GM12878 (cell line): ENCODE results near the gene HDAC7. TPM values are rescaled to one million over a fixed set of nuclear protein-coding genes. Genes with fewer than 3 reads are reported as not detected.

Source experiments
- CREB1 ChIP-seq: IDR thresholded peaks from 2 replicates; pipeline ENCODE4 v1.6.1; 2012; ENCODE audit warnings: low read depth, mild to moderate bottlenecking, inconsistent platforms
- EP300 ChIP-seq, 2 experiments: fragments of 150-350 bp in 1 of 2; IDR thresholded peaks; 2 replicates each; pipeline ENCODE4 v1.6.1; 2011 to 2012; ENCODE audit warnings: low read depth in 2 of 2, low read length in 2 of 2, borderline replicate concordance in 1 of 2, improper control_type of control experiment in 1 of 2, inconsistent platforms in 1 of 2; ENCODE audit not compliant: control insufficient read depth in 1 of 2
- IKZF1 ChIP-seq: fragments of 450-650 bp; conservative IDR thresholded peaks from 2 replicates; pipeline ENCODE4 v1.6.1; 2017; ENCODE audit warnings: antibody characterized with exemption, mild to moderate bottlenecking
- IKZF2 ChIP-seq, 2 experiments: fragments of 450-650 bp; IDR thresholded peaks; 2 replicates each; pipeline ENCODE4 v1.6.1; 2017; ENCODE audit warnings: mild to moderate bottlenecking in 2 of 2, moderate library complexity in 2 of 2
- MLLT1 ChIP-seq: fragments of 450-650 bp; IDR thresholded peaks from 2 replicates; pipeline ENCODE4 v1.6.1; 2016; ENCODE audit warnings: mild to moderate bottlenecking
- SMAD1 ChIP-seq: fragments of 450-650 bp; IDR thresholded peaks from 2 replicates; pipeline ENCODE4 v1.6.1; 2018; ENCODE audit warnings: mild to moderate bottlenecking, low read depth; ENCODE audit not compliant: partially characterized antibody
- SPI1 ChIP-seq: IDR thresholded peaks from 2 replicates; pipeline ENCODE4 v1.6.1; 2011; ENCODE audit warnings: low read depth, mild to moderate bottlenecking, low read length, moderate library complexity, borderline replicate concordance; ENCODE audit not compliant: insufficient read depth
- TCF3 ChIP-seq: IDR thresholded peaks from 2 replicates; pipeline ENCODE4 v1.6.1; 2012; ENCODE audit warnings: low read depth, mild to moderate bottlenecking, low read length, borderline replicate concordance; ENCODE audit not compliant: insufficient read depth
- ZNF384 ChIP-seq: IDR thresholded peaks from 2 replicates; pipeline ENCODE4 v1.6.1; 2012; ENCODE audit warnings: low read depth, mild to moderate bottlenecking, low read length, improper control_type of control experiment, borderline replicate concordance
- polyA plus RNA-seq, 11 experiments: library from polyadenylated mRNA; depleted of rRNA in 4 of 11; unstranded in 6 of 11; stranded (reverse) in 5 of 11; fragments of >200 nt; fragmentation: Nextera tagmentation in 4 of 11; fragmentation: Illumina TruSeq in 1 of 11; extraction: Ambion mirVana in 4 of 11; extraction: Trizol in 1 of 11; gene quantifications; 1 replicate in 1 of 11; 2 replicates in 10 of 11; pipeline versions ENCODE4 v1.2.1 to v1.2.3, GENCODE V29; 2011 to 2016; ENCODE audit warnings: inconsistent platforms in 2 of 11, missing spikeins in 2 of 11, low read depth in 1 of 11
- total RNA-seq, 4 experiments: library from RNA; depleted of rRNA in 3 of 4; stranded (reverse); fragments of >200 nt in 3 of 4; fragmentation: Illumina TruSeq in 1 of 4; extraction: Trizol in 1 of 4; gene quantifications; 2 replicates each; pipeline versions ENCODE4 v1.2.1 to v1.2.3, GENCODE V29; 2013 to 2021
- TF ChIP-seq, protein P1 (sequence below): fragments of 450-650 bp; IDR thresholded peaks from 2 replicates; pipeline ENCODE4 v1.6.1; 2016; ENCODE audit warnings: mild to moderate bottlenecking, moderate library complexity, borderline replicate concordance
- TF ChIP-seq, protein P2 (sequence below): fragments of 450-650 bp; IDR thresholded peaks from 2 replicates; pipeline ENCODE4 v1.6.1; 2016; ENCODE audit warnings: mild to moderate bottlenecking

The HDAC7 gene
- total and polyA plus RNA-seq, 10 of the 15 experiments (the other 5 are each of a cell fraction or from before 2014, with no cell fraction given): 0.47 to 18.3 (median 5.4) TPM

DNA sequence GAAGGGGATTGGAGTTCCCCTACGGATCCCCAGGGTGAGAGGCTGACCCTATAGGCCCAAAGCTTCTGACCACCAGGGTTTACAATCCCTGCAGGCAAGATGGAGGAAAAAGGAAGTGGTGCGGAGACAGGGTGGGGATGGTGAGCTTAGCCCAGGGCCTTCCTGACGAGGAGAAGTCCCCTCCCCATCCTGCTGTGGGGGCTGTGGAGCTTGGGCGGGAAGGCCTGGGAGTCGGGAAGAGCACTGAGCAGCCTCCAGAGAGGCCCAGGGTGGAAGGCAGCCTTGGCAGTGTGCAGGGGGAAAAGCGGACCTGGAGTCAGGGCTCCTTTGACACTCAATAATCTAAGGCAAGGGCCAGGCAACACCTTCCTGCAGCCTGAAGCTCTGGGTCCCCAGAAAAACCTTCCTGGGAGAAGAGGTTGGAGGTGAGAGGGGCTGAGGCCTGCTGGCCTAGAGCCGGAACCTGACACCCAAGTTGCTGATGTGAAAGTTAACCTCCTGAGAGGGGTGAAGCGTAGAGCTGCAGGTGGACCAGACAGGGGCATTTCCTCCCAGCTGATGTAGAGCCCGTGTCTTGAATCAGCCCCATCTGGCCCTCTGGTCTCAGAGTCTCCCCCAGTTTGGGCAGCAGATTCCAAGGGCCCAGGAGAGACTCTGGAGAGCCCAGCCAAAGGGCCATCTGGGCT, 6.0 kb downstream of the HDAC7 start (continued):
- 0 out of 2 replicates have a peak, but pooled peaks have one; percentile 9 for TF ChIP-seq CREB1
- 0 out of 4 replicates have a peak, but pooled peaks of 1 of the 2 experiments have one; percentile 41 for TF ChIP-seq IKZF2 (IDR thresholded peaks at IDR 0.05)
- peak; percentile 78 for TF ChIP-seq SPI1
- TF ChIP-seq IKZF1: peak; percentile 31; the same call in 1 of the 2 replicates
- TF ChIP-seq EP300 (IDR thresholded peaks at IDR 0.05; ENCODE audit: borderline replicate concordance in 1 of 2, control insufficient read depth in 1 of 2, low read depth in 2 of 2, low read length in 2 of 2): no peak
- TF ChIP-seq MLLT1: no peak
- no peak for TF ChIP-seq SMAD1
- TF ChIP-seq, protein P1, sequence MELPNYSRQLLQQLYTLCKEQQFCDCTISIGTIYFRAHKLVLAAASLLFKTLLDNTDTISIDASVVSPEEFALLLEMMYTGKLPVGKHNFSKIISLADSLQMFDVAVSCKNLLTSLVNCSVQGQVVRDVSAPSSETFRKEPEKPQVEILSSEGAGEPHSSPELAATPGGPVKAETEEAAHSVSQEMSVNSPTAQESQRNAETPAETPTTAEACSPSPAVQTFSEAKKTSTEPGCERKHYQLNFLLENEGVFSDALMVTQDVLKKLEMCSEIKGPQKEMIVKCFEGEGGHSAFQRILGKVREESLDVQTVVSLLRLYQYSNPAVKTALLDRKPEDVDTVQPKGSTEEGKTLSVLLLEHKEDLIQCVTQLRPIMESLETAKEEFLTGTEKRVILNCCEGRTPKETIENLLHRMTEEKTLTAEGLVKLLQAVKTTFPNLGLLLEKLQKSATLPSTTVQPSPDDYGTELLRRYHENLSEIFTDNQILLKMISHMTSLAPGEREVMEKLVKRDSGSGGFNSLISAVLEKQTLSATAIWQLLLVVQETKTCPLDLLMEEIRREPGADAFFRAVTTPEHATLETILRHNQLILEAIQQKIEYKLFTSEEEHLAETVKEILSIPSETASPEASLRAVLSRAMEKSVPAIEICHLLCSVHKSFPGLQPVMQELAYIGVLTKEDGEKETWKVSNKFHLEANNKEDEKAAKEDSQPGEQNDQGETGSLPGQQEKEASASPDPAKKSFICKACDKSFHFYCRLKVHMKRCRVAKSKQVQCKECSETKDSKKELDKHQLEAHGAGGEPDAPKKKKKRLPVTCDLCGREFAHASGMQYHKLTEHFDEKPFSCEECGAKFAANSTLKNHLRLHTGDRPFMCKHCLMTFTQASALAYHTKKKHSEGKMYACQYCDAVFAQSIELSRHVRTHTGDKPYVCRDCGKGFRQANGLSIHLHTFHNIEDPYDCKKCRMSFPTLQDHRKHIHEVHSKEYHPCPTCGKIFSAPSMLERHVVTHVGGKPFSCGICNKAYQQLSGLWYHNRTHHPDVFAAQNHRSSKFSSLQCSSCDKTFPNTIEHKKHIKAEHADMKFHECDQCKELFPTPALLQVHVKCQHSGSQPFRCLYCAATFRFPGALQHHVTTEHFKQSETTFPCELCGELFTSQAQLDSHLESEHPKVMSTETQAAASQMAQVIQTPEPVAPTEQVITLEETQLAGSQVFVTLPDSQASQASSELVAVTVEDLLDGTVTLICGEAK: 0 out of 2 replicates have a peak, but pooled peaks have one; percentile 38
- TF ChIP-seq TCF3: 0 out of 2 replicates have a peak, but pooled peaks have one; percentile 52
- TF ChIP-seq ZNF384: no peak
- TF ChIP-seq, protein P2, sequence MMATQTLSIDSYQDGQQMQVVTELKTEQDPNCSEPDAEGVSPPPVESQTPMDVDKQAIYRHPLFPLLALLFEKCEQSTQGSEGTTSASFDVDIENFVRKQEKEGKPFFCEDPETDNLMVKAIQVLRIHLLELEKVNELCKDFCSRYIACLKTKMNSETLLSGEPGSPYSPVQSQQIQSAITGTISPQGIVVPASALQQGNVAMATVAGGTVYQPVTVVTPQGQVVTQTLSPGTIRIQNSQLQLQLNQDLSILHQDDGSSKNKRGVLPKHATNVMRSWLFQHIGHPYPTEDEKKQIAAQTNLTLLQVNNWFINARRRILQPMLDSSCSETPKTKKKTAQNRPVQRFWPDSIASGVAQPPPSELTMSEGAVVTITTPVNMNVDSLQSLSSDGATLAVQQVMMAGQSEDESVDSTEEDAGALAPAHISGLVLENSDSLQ: 0 out of 2 replicates have a peak, but pooled peaks have one; percentile 2
